Measurements from ENCODE around the gene SORCS2.

The SORCS2 gene

GRCh38 chr4:7190691-7191545, 1.4 kb upstream of the SORCS2 start:
- no peak overlapping the region for H3K4me3 ChIP-seq (ENCODE audit: low read length)
- no peak for TF ChIP-seq CTCF (conservative IDR thresholded peaks at IDR 0.05; ENCODE audit: low read length)
- no peak for DNase-seq (ENCODE audit: low read depth)

GRCh38 chr4:7191546-7192251, 639 bp upstream of the SORCS2 start:
- peak overlapping the region; percentile 36 for H3K4me3 ChIP-seq (ENCODE audit: low read length)
- DNase-seq (ENCODE audit: low read depth), result no peak
- no peak for TF ChIP-seq CTCF (conservative IDR thresholded peaks at IDR 0.05; ENCODE audit: low read length)

GRCh38 chr4:7193030-7193958, 956 bp downstream of the SORCS2 start:
- TF ChIP-seq CTCF (conservative IDR thresholded peaks at IDR 0.05; ENCODE audit: low read length), result peak; percentile 4; the same call in 1 of the 2 replicates
- no peak for DNase-seq (ENCODE audit: low read depth)
- peak overlapping the region; percentile 65 for H3K4me3 ChIP-seq (ENCODE audit: low read length)

GRCh38 chr4:7194251-7195140, 2.2 kb downstream of the SORCS2 start:
- no peak overlapping the region for H3K4me3 ChIP-seq (ENCODE audit: low read length)

GRCh38 chr4:7195141-7195515, 2.8 kb downstream of the SORCS2 start:
- no peak overlapping the region for H3K4me3 ChIP-seq (ENCODE audit: low read length)
- TF ChIP-seq CTCF (conservative IDR thresholded peaks at IDR 0.05; ENCODE audit: low read length), result no peak
- no peak for DNase-seq (ENCODE audit: low read depth)

More at GRCh38 chr4:7194251-7195140, 2.2 kb downstream of the SORCS2 start:
- TF ChIP-seq CTCF (conservative IDR thresholded peaks at IDR 0.05; ENCODE audit: low read length), result peak; percentile 58
- DNase-seq (ENCODE audit: low read depth), result peak; percentile 37

Data from AG10803 (cell line).